DMS114 treated with DMSO at 0.1 percent for 48 hours (cell line): ENCODE data around the gene IQCM.
"Not testable (repeated sequence)": the region's sequence is repeated elsewhere in the genome, so short reads cannot be mapped to it uniquely, and the experiment has no call there.

Experiments used
- DNase-seq: peaks from one replicate; lab custom pipeline; 2025; ENCODE audit not compliant: unreplicated experiment; lab: John Stamatoyannopoulos, UW

Gene IQCM

DNA sequence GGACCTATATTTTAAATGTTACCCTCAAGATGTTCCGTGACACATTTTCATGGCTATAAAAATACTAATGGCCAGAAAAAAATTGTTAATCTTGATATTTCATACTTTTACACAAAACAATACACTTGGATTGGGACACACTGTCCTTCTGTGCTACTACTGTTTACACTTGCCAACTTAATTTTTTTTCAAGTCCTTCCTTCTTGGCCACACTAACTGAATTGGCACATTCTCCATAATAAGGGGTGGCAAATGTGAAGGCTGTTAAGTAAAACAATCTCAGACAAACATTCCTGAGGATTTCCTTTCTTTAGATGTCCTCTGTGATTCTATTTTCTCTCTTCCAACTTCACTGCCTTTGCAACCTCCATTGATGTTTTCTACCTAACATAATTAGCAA, 225.8 kb downstream of the IQCM start:
- no peak for DNase-seq

DNA sequence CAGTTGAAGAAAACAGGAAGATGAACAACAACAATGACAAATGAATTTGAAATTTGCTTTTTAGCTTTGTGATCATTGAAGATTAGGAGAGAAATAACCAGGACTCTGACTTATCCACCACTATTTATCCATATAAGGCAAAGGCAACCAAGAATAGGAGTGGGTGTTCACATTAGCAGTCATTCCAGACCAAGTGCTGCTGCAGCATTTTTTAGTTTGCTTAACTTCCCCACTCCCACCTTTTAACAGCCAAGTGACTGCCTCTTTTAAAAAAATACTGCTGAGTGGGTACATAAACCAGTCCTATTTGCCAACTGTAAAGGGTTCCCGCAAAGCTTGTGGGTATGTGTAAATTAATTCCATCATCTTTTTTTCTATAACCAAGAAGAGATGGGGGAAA, 230.9 kb downstream of the IQCM start:
- DNase-seq: no peak

DNA sequence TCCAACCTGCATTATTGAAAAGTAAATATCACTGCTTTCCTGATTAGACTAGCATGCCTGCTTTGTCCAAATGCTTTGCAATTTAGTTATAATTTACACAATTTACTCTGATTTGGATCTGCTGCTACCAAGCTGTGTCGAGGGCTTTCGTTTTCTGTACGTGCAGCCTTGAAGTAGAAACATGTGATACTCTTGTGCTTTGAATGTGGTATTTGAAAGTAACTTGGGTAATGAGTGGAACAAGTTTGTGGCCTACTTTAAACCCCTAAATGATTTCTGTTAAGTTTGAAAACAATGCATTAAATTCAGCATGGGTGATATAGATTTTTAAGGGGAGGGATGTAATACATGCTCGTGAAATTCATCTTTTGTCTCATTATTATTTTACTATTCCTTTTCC, 240.7 kb downstream of the IQCM start:
- DNase-seq: no peak

DNA sequence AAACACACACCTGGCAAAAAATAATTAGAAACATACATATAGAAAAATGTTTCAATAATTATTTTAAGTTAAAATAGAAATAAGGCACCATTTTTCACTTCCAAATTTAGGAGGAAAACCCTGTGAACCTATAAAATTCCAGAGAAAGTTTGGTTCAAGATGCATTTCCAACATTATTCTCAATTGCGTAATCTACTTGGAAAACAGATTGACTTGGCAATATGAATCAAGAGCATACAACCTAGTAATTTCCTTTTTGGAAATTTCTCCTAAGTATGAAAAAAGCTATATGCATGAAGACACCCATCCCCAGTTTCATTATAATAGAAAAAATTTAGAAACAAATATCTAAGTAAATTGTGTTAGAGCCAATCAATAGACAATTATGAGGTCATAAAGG, 242.9 kb downstream of the IQCM start:
- DNase-seq: no peak

DNA sequence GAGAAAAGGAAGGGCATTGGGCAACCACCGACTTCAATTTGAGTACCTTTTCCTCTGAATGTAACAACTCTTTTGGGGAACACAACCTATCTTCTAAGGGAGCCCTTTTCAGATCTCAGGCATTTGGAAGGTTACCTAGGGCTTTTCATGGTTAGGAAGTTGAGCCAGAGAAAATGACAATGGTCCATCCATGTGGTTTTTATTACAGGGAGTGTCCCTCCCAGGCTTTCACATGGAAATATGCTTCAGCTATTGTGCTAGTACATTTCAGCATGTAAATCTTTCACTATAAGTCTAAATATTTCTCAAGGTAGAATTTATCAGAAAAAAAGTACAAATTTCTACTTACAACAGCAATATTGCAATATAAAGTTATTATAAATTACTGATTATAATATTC, 259.8 kb downstream of the IQCM start:
- no peak for DNase-seq

DNA sequence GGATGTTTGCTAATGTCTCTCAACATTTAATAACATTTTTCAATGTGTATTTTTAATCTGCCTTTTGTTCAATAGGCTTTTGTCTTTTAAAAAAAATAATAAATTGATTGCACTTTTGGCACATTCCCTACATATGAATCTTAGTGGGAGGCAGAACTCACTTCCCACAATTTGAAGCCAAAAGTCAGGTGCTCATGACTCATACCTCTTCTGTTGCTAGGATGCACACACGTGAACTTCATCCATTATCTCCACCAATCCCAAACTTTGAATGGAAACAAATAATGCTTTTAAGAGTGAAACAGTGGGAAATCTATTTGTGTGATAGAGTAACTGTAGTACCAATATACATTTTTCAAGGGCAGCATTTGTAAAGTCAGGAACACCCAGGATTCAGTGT, 260.5 kb downstream of the IQCM start:
- DNase-seq: no peak

DNA sequence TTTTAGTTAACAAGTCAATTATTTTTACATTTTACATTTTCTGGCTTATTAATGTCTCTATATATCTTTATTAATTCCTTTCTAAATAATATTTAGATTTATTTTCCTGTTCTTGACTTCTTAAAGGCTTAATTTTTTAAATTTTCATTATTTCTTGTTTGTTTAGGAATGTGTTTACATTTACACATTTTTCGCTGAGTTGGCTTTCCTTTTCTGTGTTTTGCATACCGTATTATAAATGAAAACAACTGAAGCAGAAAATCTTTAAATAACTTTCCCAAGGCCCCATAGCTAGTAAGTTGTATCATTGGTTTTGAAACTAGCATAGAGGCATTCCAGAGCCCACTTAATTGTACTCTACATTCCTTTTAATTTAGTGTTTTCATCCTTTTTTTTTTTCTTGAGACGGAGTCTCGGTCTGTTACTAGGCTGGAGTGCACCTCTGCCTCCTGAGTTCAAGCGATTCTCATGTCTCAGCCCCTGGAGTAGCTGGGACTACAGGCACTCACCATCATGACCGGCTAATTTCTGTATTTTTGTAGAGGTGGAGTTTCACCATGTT, 261.6 kb downstream of the IQCM start:
- no peak for DNase-seq

DNA sequence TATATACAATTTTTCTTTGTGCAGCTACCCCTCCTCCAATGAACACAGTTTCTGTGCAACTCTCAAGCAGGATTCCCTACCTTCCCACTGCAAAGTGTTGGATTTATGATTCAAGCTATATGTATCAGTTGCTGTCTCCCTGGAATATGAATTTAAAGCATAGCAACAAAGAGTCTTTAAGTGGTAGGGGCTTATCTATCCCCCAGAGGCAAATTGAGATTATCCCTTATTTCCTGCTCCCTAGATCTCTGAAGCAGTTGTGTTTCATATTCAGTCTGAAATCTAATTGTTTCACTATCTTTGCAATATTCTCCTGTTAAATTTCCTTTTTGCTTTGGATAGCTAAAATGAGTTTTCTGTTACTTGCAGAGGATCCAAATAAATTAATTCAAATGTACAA, 263.0 kb downstream of the IQCM start:
- no peak for DNase-seq

DNA sequence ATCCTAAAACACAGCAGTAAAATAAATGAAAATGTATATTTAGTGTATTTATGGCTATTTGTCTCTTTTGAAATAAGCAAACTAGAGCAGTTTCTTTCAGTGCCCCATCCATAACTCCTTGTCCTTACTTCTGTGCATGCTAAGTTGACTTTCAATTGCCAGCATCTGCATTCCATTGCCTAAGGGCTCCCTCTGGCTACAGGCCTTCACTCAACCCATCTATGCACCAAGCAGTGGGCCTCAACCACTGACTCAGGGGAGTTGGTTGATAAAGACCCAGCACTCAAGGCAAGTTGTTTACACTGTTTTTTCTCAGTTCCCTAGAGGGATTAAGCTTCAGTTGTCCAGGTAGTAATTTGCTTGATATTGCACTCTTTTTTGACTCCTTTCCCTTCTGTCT, 265.7 kb downstream of the IQCM start:
- no peak for DNase-seq

DNA sequence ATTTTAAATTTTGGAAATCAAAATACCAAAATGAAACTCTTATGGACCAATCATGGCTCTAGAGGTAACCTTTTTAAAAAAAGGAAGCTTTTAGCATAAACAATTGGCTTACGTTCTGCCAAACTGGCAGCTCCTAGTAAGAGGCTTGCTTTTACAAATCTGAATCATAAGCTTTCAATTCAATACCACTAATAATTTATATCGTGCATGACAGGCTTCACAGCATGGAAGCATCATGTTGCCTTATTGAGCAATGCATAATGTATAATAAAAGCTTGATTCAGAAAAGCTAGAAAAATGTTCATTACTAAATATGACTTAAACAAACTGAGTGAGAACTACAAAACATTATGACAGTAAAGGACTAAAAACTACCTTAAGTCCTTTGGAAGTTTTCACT, 280.9 kb downstream of the IQCM start:
- no peak for DNase-seq

DNA sequence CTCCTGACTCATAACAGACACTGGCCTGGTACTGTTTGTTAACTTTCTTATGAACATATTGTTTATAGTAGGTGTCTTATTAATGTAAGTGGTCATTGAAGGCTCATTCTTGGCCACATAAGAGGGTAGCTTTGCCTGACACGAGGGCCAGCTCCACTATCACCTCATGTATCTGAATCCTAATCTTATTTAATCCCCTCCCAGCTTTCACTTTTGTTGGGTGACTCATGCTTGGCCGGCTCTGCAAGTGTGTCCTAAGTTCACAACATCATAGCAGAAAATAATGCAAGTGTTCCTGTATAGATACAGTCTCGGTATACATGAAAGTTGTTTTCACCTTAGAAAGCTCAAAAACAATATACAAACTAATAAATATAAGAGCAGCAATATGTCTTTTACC, 283.8 kb downstream of the IQCM start:
- no peak for DNase-seq

DNA sequence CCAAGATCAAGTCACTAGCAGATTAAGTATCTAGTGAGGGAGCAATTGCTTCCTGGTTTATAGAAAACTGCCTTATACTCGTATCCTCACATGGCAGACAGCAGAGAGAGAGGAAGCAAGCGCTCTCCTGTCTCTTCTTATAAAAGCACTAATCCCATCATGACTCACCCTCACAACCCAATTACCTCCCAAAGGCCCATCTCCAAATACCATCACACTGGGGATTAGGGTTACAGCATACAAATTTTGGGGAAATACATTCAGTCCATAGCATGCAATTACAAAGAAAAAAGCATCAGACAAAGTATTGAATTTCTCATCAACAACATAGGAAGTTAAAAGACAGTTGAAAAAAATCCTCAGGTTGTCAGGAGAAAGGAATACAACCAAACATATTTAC, 292.6 kb downstream of the IQCM start:
- DNase-seq: no peak

DNA sequence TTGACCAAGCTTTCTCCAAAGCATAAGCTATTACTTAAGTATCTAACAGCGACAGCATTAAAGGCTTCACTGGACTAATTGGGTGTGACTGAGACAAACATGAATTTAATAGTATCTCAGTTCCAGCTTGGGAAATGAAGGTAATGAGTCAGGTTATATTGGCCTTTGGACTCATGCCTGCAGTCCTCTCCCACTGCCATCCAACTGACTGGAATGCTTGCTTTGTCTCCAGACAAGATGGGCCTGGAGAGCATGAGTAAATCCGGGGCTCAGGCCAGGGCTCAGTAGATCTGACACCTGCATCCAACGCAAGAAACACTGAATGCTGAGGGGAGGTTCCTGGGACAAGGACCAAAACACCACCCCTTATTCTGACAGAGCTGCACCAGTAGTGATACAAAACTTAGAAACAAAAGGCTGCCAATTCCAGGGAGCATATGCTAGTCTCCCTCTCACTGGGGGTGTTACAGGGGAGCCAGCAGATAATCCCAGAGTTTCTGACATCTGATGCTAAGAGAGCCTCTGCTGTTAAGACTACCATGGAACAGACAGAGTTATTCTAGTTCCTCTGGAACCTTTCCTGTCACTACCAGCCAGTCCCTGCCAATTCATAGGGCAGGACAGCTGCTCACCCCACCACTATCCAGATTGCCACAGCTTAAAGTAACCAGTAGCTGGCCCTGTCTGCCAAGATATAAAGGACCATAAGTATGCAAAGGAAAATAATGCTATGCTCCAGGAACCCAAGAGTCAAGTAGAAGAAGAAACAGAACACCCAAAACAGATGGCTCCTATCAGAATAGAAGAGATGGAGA, 293.8 kb downstream of the IQCM start:
- DNase-seq: no peak

DNA sequence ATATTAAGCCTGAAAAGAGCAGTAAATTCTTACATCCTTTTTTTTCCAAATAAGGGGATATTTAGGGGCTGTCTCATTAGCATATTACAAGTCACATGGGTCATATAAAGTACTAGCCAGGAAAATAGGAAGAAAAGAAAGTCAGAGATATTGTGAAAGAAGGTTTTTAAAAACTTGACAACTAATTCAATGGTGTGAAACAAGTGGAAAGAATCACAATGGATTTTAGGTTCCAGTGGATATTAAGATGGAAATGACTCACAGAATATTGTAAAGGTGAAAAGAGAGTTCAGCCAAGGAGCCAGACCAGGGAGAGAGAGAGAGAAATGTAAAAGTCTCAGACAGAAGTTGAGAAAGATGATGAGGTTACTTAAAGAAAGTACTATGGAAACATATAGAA, 297.2 kb downstream of the IQCM start:
- no peak for DNase-seq

DNA sequence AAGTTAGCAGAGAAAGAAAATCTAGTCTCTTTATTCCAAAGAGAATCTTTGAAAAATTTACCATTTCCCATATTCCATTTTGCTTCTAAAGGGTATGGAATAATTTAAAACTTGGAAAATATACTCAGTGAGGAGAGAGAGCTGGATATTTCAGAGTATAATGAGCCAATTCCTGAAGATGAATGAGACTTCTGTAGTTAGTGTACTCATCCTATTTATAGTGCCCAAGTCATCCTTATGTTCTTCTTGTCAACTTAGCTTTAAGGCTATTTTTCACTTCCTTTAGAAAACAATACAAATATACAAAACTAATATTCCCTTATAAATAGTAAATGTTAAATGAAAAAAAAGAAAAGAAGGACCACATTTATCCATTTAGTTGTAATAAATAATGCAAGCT, 302.6 kb downstream of the IQCM start:
- DNase-seq: no peak

DNA sequence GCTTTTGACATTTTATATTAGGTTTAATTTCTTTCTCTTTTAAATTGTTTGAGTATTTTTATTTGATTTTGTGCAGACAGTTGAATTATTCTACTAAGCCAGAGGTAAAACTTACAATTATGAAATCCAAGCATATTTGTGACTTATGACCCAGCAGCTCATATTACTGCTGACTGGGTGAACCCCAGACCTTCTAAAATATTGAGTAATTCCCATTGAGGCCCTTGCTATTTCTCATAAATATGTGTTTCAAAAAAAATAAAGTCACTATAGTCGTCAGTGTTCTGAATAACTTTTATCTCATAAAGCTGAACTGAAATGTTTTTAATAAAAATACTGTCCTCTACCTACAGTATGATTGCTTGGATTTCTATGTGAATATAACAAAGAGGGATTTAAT, 303.1 kb downstream of the IQCM start:
- no peak for DNase-seq

DNA sequence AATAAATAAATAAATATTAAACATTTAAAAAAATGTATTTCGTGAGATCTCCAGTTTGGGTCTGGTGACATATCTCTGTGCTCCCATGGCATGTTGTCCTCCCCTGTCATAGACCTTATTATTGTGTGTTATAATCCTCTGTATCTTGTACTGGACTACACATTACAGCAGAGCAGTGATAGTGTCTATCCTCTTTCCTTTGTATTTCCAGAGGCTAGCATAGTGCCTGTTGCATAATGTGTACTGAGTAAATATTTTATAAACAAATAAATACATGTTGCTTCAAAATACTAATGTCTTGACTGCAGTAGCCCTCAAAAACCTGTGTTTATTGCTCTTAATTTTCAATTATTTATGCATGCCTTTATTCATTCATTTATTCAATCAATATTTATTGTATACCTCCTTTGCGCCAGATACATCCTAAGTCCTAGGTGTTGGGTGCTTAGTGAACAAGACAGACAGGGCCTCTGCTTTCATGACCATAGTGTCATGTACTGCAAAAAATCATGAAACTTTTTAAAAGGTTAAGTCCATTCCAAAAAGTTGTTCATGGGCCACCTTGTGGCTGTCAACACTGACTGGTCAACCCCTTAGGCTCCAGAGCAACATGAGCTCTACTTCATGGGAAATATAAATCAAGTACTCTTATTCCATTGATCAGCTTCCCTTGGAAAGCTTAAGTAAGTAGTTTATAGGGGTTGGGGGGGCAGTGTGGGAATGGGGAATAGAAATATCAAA, 303.9 kb downstream of the IQCM start:
- DNase-seq: no peak

DNA sequence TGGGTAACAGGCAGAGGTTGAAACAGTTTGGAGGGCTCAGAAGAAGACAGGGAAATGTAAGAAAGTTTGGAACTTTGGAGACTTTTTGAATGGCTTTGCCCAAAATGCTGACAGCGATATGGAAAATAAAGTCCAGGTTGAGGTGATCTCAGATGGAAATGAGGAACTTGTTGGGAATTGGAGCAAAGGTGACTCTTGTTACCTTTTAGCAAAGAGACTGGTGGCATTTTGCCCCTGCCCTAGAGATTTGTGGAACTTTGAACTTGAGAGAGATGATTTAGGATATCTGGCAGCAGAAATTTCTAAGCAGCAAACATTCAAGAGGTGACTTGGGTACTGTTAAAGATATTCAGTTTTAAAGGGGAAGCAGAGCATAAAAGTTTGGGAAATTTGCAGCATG, 308.3 kb downstream of the IQCM start:
- not testable (repeated sequence) for DNase-seq

DNA sequence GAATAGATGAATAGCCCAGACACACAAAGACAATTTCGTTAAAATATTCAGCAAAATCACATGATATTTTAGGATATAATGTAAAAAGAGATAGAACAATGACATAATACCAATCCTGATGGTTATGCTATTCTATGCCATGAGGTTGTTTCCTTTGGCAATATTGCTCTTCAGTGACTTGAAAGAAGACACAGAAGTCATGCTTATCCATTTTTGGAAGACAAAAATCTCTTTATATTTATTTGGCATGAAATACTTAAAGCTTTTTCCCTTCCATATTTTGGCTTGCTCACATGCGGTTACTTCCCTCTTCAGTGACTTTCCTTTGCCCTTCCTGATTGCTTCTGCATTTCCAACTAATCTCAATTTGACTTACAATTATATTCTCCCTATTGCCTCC, 314.8 kb downstream of the IQCM start:
- DNase-seq: no peak

DNA sequence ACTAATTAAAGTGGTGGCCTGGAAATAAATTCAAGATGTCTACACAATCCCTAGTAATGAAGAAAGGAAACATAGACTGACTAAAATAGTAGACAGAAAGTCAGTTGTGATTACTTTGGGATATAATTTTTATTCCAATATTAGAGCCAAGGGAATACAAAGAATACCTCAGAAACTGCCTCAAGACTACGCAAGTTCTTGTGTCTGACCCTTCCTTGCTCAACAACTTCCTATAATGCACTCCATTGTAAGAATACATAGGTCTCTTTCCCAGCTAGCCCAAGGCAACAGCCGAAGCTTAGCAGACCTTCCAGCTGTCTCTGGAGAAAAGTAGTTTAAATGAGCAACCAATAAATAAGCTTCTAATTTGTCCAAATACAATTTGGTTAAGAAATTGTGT, 315.9 kb downstream of the IQCM start:
- no peak for DNase-seq

DNA sequence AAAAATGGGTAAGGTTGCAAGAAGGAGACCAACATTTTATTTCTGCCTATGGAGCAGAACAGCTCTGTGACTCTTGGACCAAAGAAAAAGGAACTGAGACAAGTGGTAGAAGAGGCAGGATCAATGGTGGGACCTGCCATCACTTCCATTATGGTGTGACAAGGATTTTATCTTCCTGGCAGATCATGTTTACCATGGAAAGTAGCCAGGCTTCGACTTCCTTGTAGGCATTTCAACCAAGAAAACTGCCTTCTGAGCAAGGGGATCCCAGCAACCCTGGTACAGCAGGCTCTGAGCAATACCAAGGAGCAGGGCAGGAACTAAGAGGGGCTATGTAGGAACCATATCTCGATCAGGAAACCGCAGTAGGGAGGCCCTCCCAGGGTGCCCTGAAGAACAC, 317.4 kb downstream of the IQCM start:
- DNase-seq: no peak

DNA sequence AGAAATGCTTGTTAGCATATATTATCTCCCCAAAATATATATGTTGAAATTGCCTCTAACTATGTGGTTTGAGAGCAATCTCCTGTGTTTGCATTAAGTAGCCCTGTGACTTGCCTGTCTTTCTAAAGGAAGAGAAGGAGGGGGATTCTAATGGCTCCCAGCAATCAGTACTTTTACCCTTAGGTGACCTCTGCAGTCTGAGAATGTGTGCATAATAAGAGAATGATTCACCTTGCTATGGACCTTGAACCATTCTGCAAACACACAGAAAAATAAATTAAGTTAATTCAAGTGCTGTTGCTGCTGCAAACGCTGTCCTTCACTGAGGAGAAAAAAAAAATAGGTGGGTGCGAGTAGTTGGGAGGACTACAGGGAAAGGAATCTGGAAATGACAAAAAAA, 322.2 kb downstream of the IQCM start:
- DNase-seq: no peak
